Keratinocyte (primary cell): ENCODE data around the gene ARSK. TPM values are rescaled to one million over a fixed set of nuclear protein-coding genes. Genes with fewer than 3 reads are reported as not detected.

Experiments used
- DNase-seq: peaks from one replicate; pipeline ENCODE4 v3.0.0-alpha.2; 2011; ENCODE audit warnings: low read depth, missing footprints, low spot score
- FAIRE-seq: peaks from 2 replicates; lab custom pipeline; 2011; peaks lifted over from hg19 to GRCh38; lab: Jason Lieb, UNC
- H2AFZ ChIP-seq: 2 replicates; pipeline ENCODE4 v1.6.0; 2012; ENCODE audit warnings: low read length, control low read depth, inconsistent platforms; ENCODE audit not compliant: control insufficient read depth
- H3K27ac ChIP-seq: 2 replicates; pipeline ENCODE4 v1.5.1; 2011; ENCODE audit warnings: low read length; ENCODE audit not compliant: control insufficient read depth, insufficient read depth
- H3K27me3 ChIP-seq: 3 replicates; pipeline ENCODE4 v1.6.0; 2011; ENCODE audit warnings: low read length; ENCODE audit not compliant: control insufficient read depth, insufficient read depth; ENCODE audit errors: extremely low read depth
- H3K36me3 ChIP-seq, 2 experiments: 2 replicates in 1 of 2; 3 replicates in 1 of 2; pipeline ENCODE4 v1.5.1; 2011; ENCODE audit warnings: low read length in 2 of 2, mild to moderate bottlenecking in 1 of 2; ENCODE audit not compliant: control insufficient read depth in 2 of 2, insufficient read depth in 2 of 2; ENCODE audit errors: extremely low read depth in 1 of 2
- H3K4me1 ChIP-seq: 3 replicates; pipeline ENCODE4 v1.5.1; 2011; ENCODE audit warnings: low read length; ENCODE audit not compliant: control insufficient read depth, insufficient read depth; ENCODE audit errors: extremely low read depth
- H3K4me2 ChIP-seq: 3 replicates; pipeline ENCODE4 v1.6.0; 2011; ENCODE audit warnings: low read depth, low read length; ENCODE audit not compliant: control insufficient read depth, insufficient read depth; ENCODE audit errors: extremely low read depth
- H3K4me3 ChIP-seq, 3 experiments: fragments of 200-600 bp in 1 of 3; sonication (generic) in 1 of 3; 2 replicates in 2 of 3; 3 replicates in 1 of 3; pipeline ENCODE4 v1.5.1; 2011 to 2016; ENCODE audit warnings: low read length in 3 of 3, mild to moderate bottlenecking in 3 of 3, control low read depth in 2 of 3, inconsistent platforms in 1 of 3, low read depth in 1 of 3, mixed read lengths in 1 of 3, mixed run types in 1 of 3, moderate library complexity in 1 of 3; ENCODE audit not compliant: control insufficient read depth in 2 of 3, insufficient read depth in 2 of 3; ENCODE audit errors: extremely low read depth in 1 of 3
- H3K79me2 ChIP-seq: 2 replicates; pipeline ENCODE4 v1.6.0; 2012; ENCODE audit warnings: low read length; ENCODE audit not compliant: control insufficient read depth, insufficient read depth
- H3K9ac ChIP-seq: 3 replicates; pipeline ENCODE4 v1.6.0; 2011; ENCODE audit warnings: low read length; ENCODE audit not compliant: control insufficient read depth, insufficient read depth; ENCODE audit errors: extremely low read depth
- H3K9me1 ChIP-seq: 3 replicates; pipeline ENCODE4 v1.6.0; 2011; ENCODE audit warnings: low read length; ENCODE audit not compliant: control insufficient read depth, insufficient read depth; ENCODE audit errors: extremely low read depth
- H3K9me3 ChIP-seq: 2 replicates; pipeline ENCODE4 v1.5.1; 2012; ENCODE audit warnings: low read depth, low read length; ENCODE audit not compliant: control insufficient read depth
- H4K20me1 ChIP-seq: 3 replicates; pipeline ENCODE4 v1.6.0; 2011; ENCODE audit warnings: low read length; ENCODE audit not compliant: control insufficient read depth, insufficient read depth; ENCODE audit errors: extremely low read depth
- EZH2 ChIP-seq: IDR thresholded peaks from one replicate; pipeline ENCODE4 v1.6.1; 2012; ENCODE audit warnings: inconsistent platforms, mild to moderate bottlenecking, low read length, moderate library complexity
- dilution Hi-C: fragments of 300-500 bp; cut with MboI; formaldehyde crosslinking; loops from one replicate; pipeline ENCODE4 v1.7.0; 2020; ENCODE audit warnings: low sequenced_read_pairs; ENCODE audit not compliant: extremely low pct_ligation_motif_present
- polyA plus RNA-seq, 5 experiments: library from polyadenylated mRNA; depleted of rRNA in 3 of 5; stranded (reverse) in 3 of 5; stranded (forward) in 1 of 5; unstranded in 1 of 5; fragments of >200 nt; gene quantifications; 1 replicate in 1 of 5; 2 replicates in 3 of 5; 3 replicates in 1 of 5; pipeline versions ENCODE4 v1.2.1 to v1.2.3, GENCODE V29; 2011 to 2012; ENCODE audit warnings: missing spikeins in 2 of 5, low read depth in 1 of 5, low replicate concordance in 1 of 5
- TF ChIP-seq, protein P1 (sequence below), 3 experiments: IDR thresholded peaks in 1 of 3; conservative IDR thresholded peaks in 1 of 3; optimal IDR thresholded peaks in 1 of 3; 2 replicates in 2 of 3; 3 replicates in 1 of 3; pipeline versions ENCODE3 to v1.5.1; 2011; ENCODE audit warnings: low read length in 3 of 3, mild to moderate bottlenecking in 3 of 3, moderate library complexity in 2 of 3, control low read depth in 1 of 3, inconsistent platforms in 1 of 3; ENCODE audit not compliant: insufficient read depth in 2 of 3; ENCODE audit errors: extremely low read depth in 1 of 3

ARSK gene
- polyA plus RNA-seq, 1 donor (not counting 4 experiments of a cell fraction or from before 2014, with no cell fraction given), result 9.3 TPM

DNA sequence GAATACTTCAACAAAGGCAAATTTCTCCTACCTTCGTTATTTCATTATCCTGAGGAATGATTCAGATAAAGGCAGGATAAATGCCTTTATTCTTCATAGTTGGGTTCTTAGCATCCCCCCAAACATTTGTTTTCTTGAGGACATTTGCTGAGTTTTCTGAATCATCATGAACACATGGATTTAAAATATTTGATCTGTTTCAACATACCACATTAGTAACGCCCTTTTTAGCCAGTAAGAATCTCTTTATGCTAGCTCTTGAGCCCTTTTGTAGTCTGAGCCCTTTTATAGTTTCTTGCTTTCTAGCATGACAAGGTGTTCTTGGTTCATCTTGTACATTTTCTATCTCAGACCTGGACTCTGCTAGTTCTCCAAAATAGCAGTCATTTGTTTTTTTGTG lies 28.0 kb upstream of the ARSK start:
- Histone ChIP-seq H2AFZ (no peak overlapping the region), H3K79me2 (no peaks in the 10 kb centered on the region), H3K36me3 (peaks cover 14 to 20% of the 10 kb centered on the region in 2 experiments), H3K9me3 (no peaks in the 10 kb centered on the region), H3K27ac (no peak overlapping the region), H3K4me2 (no peak overlapping the region), H3K27me3 (no peaks in the 10 kb centered on the region), H3K9ac (no peak overlapping the region), H3K9me1 (no peaks in the 10 kb centered on the region), H4K20me1 (no peaks in the 10 kb centered on the region), H3K4me1 (no peaks in the 10 kb centered on the region), H3K4me3 (no peak overlapping the region)
- no peak for DNase-seq
- dilution Hi-C loops, result no loop called here
- TF ChIP-seq EZH2, result no peak
- TF ChIP-seq, protein P1, sequence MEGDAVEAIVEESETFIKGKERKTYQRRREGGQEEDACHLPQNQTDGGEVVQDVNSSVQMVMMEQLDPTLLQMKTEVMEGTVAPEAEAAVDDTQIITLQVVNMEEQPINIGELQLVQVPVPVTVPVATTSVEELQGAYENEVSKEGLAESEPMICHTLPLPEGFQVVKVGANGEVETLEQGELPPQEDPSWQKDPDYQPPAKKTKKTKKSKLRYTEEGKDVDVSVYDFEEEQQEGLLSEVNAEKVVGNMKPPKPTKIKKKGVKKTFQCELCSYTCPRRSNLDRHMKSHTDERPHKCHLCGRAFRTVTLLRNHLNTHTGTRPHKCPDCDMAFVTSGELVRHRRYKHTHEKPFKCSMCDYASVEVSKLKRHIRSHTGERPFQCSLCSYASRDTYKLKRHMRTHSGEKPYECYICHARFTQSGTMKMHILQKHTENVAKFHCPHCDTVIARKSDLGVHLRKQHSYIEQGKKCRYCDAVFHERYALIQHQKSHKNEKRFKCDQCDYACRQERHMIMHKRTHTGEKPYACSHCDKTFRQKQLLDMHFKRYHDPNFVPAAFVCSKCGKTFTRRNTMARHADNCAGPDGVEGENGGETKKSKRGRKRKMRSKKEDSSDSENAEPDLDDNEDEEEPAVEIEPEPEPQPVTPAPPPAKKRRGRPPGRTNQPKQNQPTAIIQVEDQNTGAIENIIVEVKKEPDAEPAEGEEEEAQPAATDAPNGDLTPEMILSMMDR (optimal IDR thresholded peaks at IDR 0.05 in 1 of 3, IDR thresholded peaks at IDR 0.05 in 1 of 3, conservative IDR thresholded peaks at IDR 0.05 in 1 of 3; ENCODE audit: extremely low read depth in 1 of 3, insufficient read depth in 2 of 3, low read length in 3 of 3), result no peak
- no peak for FAIRE-seq

DNA sequence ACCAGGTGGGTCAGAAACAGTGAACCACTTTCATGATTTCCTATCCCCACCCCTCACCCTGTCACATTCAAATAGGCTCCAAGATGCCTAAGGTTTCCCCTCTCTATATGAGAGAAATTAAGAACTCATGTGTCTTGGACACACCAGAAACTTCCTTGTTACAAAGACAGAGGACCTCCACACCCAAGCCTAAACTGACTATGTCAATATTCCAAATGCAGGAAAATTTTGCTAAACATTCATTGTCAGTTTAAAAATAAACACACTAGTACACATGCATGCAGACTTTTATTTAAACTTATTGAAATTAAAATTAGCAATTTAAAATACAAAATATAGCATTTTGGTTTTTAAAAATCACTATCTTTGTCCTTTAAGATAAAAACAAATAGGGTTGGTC lies 26.3 kb upstream of the ARSK start:
- no peak for DNase-seq
- H3K4me1 ChIP-seq, result no peaks in the 10 kb centered on the region
- no peaks in the 10 kb centered on the region for H3K79me2 ChIP-seq
- no peak overlapping the region for H2AFZ ChIP-seq
- FAIRE-seq, result no peak
- H3K9ac ChIP-seq, result no peak overlapping the region
- H3K4me3 ChIP-seq, result no peak overlapping the region
- H3K27me3 ChIP-seq, result no peaks in the 10 kb centered on the region
- dilution Hi-C loops, result no loop called here
- no peaks in the 10 kb centered on the region for H3K9me1 ChIP-seq
- H3K4me2 ChIP-seq, result no peak overlapping the region
- no peaks in the 10 kb centered on the region for H4K20me1 ChIP-seq
- H3K36me3 ChIP-seq, result peaks cover 12 to 17% of the 10 kb centered on the region in 2 experiments
- H3K27ac ChIP-seq, result no peak overlapping the region
- TF ChIP-seq EZH2, result no peak
- TF ChIP-seq, protein P1 (optimal IDR thresholded peaks at IDR 0.05 in 1 of 3, IDR thresholded peaks at IDR 0.05 in 1 of 3, conservative IDR thresholded peaks at IDR 0.05 in 1 of 3; ENCODE audit: extremely low read depth in 1 of 3, insufficient read depth in 2 of 3, low read length in 3 of 3), result no peak
- H3K9me3 ChIP-seq, result no peaks in the 10 kb centered on the region
